SK-N-MC (cell line): ENCODE results near the gene KCNQ1.

ENCODE experiments used
- EZH2 ChIP-seq: fragments of 200-600 bp; sonication (generic); IDR thresholded peaks from one replicate; pipeline ENCODE4 v1.6.1; 2017; ENCODE audit warnings: antibody characterized with exemption
- FOXP2 ChIP-seq: optimal IDR thresholded peaks from 2 replicates; pipeline ENCODE3; 2011; ENCODE audit warnings: mild to moderate bottlenecking, moderate library complexity; ENCODE audit not compliant: insufficient read depth; ENCODE audit errors: extremely low read length, control extremely low read depth
- POLR2AphosphoS5 ChIP-seq: IDR thresholded peaks from 2 replicates; pipeline ENCODE4 v1.6.1; 2012; ENCODE audit warnings: mild to moderate bottlenecking, low read depth, low read length, borderline replicate concordance

GRCh38 chr11:2841411-2842190, 396.8 kb downstream of the KCNQ1 start:
- TF ChIP-seq EZH2 (no peak), POLR2AphosphoS5 (no peak), FOXP2 (no peak)
